Measurements from ENCODE around the gene MUC22.
"Not testable (repeated sequence)": the region's sequence is repeated elsewhere in the genome, so short reads cannot be mapped to it uniquely, and the experiment has no call there.

DNA sequence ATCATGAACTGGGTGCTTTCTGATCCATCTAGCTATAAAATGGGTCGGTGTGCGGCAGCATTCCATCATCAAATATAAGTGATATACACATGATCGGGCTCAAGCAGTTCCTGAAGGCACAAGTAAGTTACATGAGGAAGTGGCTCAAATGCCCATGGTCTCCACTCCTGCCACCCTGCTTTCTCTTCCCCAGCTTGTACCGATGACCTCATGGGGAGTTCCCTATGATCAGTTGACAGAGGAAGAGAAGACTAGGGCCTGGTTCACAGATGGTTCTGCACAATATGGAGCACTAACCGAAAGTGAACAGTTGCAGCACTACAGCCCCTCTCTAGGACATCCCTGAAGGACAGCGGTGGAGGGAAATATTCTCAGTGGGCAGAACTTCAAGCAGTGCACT, 41.1 kb upstream of the MUC22 start:
- TF ChIP-seq, protein P1, sequence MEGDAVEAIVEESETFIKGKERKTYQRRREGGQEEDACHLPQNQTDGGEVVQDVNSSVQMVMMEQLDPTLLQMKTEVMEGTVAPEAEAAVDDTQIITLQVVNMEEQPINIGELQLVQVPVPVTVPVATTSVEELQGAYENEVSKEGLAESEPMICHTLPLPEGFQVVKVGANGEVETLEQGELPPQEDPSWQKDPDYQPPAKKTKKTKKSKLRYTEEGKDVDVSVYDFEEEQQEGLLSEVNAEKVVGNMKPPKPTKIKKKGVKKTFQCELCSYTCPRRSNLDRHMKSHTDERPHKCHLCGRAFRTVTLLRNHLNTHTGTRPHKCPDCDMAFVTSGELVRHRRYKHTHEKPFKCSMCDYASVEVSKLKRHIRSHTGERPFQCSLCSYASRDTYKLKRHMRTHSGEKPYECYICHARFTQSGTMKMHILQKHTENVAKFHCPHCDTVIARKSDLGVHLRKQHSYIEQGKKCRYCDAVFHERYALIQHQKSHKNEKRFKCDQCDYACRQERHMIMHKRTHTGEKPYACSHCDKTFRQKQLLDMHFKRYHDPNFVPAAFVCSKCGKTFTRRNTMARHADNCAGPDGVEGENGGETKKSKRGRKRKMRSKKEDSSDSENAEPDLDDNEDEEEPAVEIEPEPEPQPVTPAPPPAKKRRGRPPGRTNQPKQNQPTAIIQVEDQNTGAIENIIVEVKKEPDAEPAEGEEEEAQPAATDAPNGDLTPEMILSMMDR (IDR thresholded peaks at IDR 0.05) = not testable (repeated sequence)
- TF ChIP-seq POLR2A (IDR thresholded peaks at IDR 0.05) = not testable (repeated sequence)

Measured in Peyer's patch (tissue), 4 donors.